Measurements from ENCODE around the gene MIOX.
A peak's percentile ranks its signal among the peaks of the same experiment; 100 is the strongest.

MIOX gene

GRCh38 chr22:50486561-50487289, at the start of gene MIOX:
MIOX (plus strand) TSS chr22:50486859; CDS start chr22:50486898, 39 bp downstream.
- no peak for DNase-seq (ENCODE audit: extremely low read depth in 1 of 2, low read depth in 1 of 2)

GRCh38 chr22:50437511-50438304, 49.0 kb upstream of the MIOX start:
- no peak for DNase-seq (ENCODE audit: extremely low read depth in 1 of 2, low read depth in 1 of 2)

- no peak for DNase-seq (ENCODE audit: extremely low read depth in 1 of 2, low read depth in 1 of 2)
These were observed 48.1 kb upstream of the MIOX start for GRCh38 chr22:50438305-50439275.

GRCh38 chr22:50439314-50439870, 47.3 kb upstream of the MIOX start:
- DNase-seq (ENCODE audit: extremely low read depth in 1 of 2, low read depth in 1 of 2): no peak

- DNase-seq (ENCODE audit: extremely low read depth in 1 of 2, low read depth in 1 of 2): no peak
These were observed 46.8 kb upstream of the MIOX start for GRCh38 chr22:50439871-50440331.

- no peak for DNase-seq (ENCODE audit: extremely low read depth in 1 of 2, low read depth in 1 of 2)
These were observed 46.0 kb upstream of the MIOX start for GRCh38 chr22:50440544-50441249.

GRCh38 chr22:50441428-50441993, 45.1 kb upstream of the MIOX start:
- DNase-seq (ENCODE audit: extremely low read depth in 1 of 2, low read depth in 1 of 2): no peak

- no peak for DNase-seq (ENCODE audit: extremely low read depth in 1 of 2, low read depth in 1 of 2)
These were observed 43.5 kb upstream of the MIOX start for GRCh38 chr22:50443197-50443596.

GRCh38 chr22:50443801-50444625, 42.6 kb upstream of the MIOX start:
- no peak for DNase-seq (ENCODE audit: extremely low read depth in 1 of 2, low read depth in 1 of 2)

- no peak for DNase-seq (ENCODE audit: extremely low read depth in 1 of 2, low read depth in 1 of 2)
These were observed 42.0 kb upstream of the MIOX start for GRCh38 chr22:50444663-50445062.

GRCh38 chr22:50445071-50445879, 41.4 kb upstream of the MIOX start:
- DNase-seq (ENCODE audit: extremely low read depth in 1 of 2, low read depth in 1 of 2): peak in 1 of 2 donors; percentile 16

GRCh38 chr22:50445880-50446707, 40.6 kb upstream of the MIOX start:
- no peak for DNase-seq (ENCODE audit: extremely low read depth in 1 of 2, low read depth in 1 of 2)

- no peak for DNase-seq (ENCODE audit: extremely low read depth in 1 of 2, low read depth in 1 of 2)
These were observed 39.7 kb upstream of the MIOX start for GRCh38 chr22:50446708-50447575.

GRCh38 chr22:50447576-50448551, 38.8 kb upstream of the MIOX start:
- no peak for DNase-seq (ENCODE audit: extremely low read depth in 1 of 2, low read depth in 1 of 2)

- no peak for DNase-seq (ENCODE audit: extremely low read depth in 1 of 2, low read depth in 1 of 2)
These were observed 34.0 kb upstream of the MIOX start for GRCh38 chr22:50452649-50453048.

Measured in stimulated activated CD8-positive, alpha-beta memory T cell treated with anti-CD3 and anti-CD28 coated beads, Interleukin-7, amount 100 ng/mL, for 48 hours (primary cell).